ENCODE data around the gene UTP18.
"Not testable (repeated sequence)": the region's sequence is repeated elsewhere in the genome, so short reads cannot be mapped to it uniquely, and the experiment has no call there.

UTP18 gene

GRCh38 chr17:51258756-51259563, 1.4 kb upstream of the UTP18 start:
- peak overlapping the region; percentile 87 for H3K27ac ChIP-seq
- TF ChIP-seq, protein P1, sequence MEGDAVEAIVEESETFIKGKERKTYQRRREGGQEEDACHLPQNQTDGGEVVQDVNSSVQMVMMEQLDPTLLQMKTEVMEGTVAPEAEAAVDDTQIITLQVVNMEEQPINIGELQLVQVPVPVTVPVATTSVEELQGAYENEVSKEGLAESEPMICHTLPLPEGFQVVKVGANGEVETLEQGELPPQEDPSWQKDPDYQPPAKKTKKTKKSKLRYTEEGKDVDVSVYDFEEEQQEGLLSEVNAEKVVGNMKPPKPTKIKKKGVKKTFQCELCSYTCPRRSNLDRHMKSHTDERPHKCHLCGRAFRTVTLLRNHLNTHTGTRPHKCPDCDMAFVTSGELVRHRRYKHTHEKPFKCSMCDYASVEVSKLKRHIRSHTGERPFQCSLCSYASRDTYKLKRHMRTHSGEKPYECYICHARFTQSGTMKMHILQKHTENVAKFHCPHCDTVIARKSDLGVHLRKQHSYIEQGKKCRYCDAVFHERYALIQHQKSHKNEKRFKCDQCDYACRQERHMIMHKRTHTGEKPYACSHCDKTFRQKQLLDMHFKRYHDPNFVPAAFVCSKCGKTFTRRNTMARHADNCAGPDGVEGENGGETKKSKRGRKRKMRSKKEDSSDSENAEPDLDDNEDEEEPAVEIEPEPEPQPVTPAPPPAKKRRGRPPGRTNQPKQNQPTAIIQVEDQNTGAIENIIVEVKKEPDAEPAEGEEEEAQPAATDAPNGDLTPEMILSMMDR (conservative IDR thresholded peaks at IDR 0.05): no peak
- no peak for TF ChIP-seq ZFX (IDR thresholded peaks at IDR 0.05)

DNA sequence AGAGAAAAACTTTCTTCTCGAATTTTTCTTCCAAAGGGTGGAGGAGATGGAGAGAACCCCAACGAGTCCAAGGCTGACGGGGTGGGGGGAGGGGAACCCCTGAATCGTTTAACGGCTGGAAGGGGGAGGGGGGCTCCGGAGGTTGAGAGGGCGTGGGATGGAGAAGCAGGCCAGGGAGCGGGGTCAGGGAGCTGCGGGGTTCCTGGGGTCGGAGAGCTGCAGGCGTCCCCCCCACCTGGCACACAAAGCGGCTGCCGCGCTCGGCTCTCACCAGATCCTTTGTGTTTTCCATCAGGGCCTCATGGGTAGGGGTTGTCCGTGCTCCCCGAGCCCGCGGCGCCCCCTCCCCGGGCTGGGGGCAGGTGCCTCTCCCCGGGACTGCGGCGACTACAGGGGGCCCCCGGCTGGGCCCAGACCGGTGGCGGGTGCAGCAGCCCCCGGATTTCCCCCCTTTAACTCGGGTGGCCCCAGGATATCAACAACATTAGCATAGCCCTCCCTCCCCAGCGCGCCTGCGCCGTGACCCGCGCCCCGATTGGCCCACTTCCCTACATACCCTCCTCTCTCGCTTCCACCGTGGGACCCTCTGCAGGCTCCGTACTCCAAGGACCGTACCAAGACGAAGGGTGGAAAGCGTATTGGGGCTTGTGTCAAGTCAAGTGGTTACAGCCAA, 646 bp upstream of the UTP18 start, which contains the start of gene MBTD1:
Gene MBTD1 (minus strand): TSS at position 486 of the 673 bp plus-strand sequence. CDS start 34,888 bp downstream, outside the sequence.
- no peak for TF ChIP-seq ZFX (IDR thresholded peaks at IDR 0.05)
- TF ChIP-seq, protein P1 (conservative IDR thresholded peaks at IDR 0.05): no peak
- peak within 1 kb of the TSS; percentile 87 for H3K27ac ChIP-seq

- TF ChIP-seq ZFX (IDR thresholded peaks at IDR 0.05): peak; percentile 62; the same call in 1 of the 2 replicates
- TF ChIP-seq, protein P1 (conservative IDR thresholded peaks at IDR 0.05): no peak
- H3K27ac ChIP-seq: peak overlapping the region; percentile 87
These were observed 948 bp downstream of the UTP18 start for GRCh38 chr17:51261024-51261963.

DNA sequence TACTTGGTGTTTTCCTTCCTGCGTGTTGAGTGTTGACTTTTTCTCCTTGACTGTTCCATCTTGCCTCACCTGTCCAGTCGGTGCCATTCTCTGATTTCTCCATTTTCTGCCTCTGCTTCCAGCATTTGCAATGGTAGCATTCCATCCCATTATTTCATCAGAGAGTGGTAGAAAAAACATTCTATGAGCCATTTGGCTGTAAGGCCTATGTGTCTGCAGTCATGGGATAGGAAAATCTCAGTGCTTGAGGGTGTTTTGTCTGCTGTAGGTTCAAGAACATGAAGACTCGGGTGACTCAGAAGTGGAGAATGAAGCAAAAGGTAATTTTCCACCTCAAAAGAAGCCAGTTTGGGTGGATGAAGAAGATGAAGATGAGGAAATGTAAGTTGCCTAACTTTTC, 2.7 kb downstream of the UTP18 start:
- TF ChIP-seq, protein P1 (conservative IDR thresholded peaks at IDR 0.05): no peak
- TF ChIP-seq ZFX (IDR thresholded peaks at IDR 0.05): no peak
- H3K27ac ChIP-seq: no peak overlapping the region

- H3K27ac ChIP-seq: not testable (repeated sequence)
These were observed 4.1 kb downstream of the UTP18 start for GRCh38 chr17:51264466-51264865.

DNA sequence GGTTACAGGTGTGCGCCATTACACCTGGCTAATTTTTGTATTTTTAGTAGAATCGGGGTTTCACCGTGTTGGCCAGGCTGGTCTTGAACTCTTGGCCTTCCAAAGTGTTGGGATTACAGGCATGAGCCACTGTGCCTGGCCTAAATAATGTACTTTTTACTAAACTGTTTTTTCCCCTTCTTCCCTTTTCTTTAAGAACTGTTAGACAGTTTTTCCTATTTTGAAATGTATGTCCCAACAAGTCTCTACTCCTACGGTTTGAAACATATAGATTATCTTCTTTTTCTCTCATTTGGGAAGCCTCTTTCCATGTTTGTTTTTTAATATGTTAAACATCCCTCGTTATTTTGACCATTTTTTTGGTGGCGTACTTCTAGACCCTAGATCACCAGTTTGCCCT, 9.6 kb downstream of the UTP18 start:
- no peak for TF ChIP-seq ZFX (IDR thresholded peaks at IDR 0.05)
- TF ChIP-seq, protein P1 (conservative IDR thresholded peaks at IDR 0.05): no peak
- H3K27ac ChIP-seq: no peak overlapping the region

DNA sequence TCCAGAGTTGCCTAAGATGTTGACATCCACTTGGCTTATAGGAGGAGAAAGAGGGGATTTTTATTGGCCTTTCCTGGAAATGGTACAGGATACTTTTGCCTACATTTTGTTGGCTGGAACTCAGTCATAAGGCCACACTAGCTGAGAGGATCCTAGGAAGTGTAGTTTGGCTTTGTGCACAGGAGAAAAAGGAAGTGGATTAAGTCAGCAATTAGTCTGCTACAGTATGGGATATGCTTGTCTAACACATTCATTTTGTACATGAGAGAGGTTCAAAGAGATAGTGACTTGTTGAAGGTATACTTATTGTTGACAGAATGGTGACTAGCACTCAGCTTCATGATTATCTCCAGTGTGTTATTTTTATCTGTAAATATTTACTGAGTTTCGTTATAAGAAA, 10.3 kb downstream of the UTP18 start:
- no peak overlapping the region for H3K27ac ChIP-seq

More for the DNA sequence above, 10.3 kb downstream of the UTP18 start:
- no peak for TF ChIP-seq ZFX (IDR thresholded peaks at IDR 0.05)
- TF ChIP-seq, protein P1 (conservative IDR thresholded peaks at IDR 0.05): no peak

Measured in C4-2B (cell line).